ENCODE results near the gene RSPH9.

The RSPH9 gene

DNA sequence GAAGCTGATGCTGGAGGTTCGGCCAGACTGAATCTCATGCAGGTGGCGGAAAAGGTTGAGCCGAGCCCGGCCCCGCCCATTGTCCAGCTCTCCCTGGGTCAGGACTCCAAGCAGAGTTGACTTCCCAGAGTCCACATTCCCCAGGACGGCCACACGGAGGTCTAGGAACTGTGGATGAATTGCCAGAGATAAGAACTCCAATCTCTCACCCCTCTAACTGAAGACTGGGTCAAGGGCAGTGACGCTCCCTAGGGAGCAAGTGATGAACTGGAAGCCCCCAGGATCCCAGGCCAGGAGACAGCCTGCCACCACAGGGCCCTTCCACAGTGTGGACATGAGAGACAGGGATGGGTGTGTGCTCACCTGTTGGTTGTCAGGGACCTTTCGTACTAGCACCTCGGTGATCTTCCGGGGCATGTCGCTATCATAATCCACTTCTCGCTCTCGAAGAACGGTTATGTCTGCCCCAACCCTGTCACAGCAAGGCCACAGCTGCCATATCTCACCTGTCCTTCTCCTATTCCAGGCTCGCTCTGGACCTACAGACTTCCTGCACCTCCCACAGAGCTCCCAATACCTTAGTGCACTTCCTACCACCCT, 19.3 kb upstream of the RSPH9 start:
- H3K36me3 ChIP-seq (replicated peaks in 1 of 2; ENCODE audit: control insufficient read depth in 2 of 2, insufficient read depth in 2 of 2, low read length in 2 of 2), result peaks cover 55 to 74% of the 10 kb centered on the region in 2 donors
- H4K91ac ChIP-seq (ENCODE audit: low read depth, low read length, poor library complexity), result no peak overlapping the region
- H3K79me1 ChIP-seq (ENCODE audit: low read depth, low read length), result peaks cover 7% of the 10 kb centered on the region
- no peak overlapping the region for H3K18ac ChIP-seq (ENCODE audit: low read length)
- H2BK15ac ChIP-seq (ENCODE audit: low read length), result no peak overlapping the region
- peaks cover 6 to 9% of the 10 kb centered on the region in 2 donors for H3K4me1 ChIP-seq (ENCODE audit: control insufficient read depth in 2 of 2, insufficient read depth in 1 of 2, low read depth in 1 of 2, low read length in 2 of 2)
- no peak overlapping the region for H3K4ac ChIP-seq (ENCODE audit: low read length)
- H2BK5ac ChIP-seq (ENCODE audit: low read length), result no peak overlapping the region
- H3K4me2 ChIP-seq (ENCODE audit: insufficient read depth, low read length, poor library complexity, severe bottlenecking), result no peak overlapping the region
- H3K9me3 ChIP-seq (replicated peaks in 1 of 2; ENCODE audit: control insufficient read depth in 2 of 2, insufficient read depth in 1 of 2, low read depth in 1 of 2, low read length in 2 of 2), result no peaks in the 10 kb centered on the region
- no peak for DNase-seq (ENCODE audit: low spot score)
- WGBS, 2 donors (ENCODE audit: extremely low coverage in 2 of 2, insufficient read length in 2 of 2, insufficient replicate concordance in 1 of 2), result no CpG with 5 or more reads among the region's 16 CpGs
- no peak overlapping the region for H3K4me3 ChIP-seq (ENCODE audit: low read length in 2 of 2)
- H2BK120ac ChIP-seq (ENCODE audit: low read depth, low read length), result no peak overlapping the region
- no peak overlapping the region for H2BK12ac ChIP-seq (ENCODE audit: low read length)
- no peak overlapping the region for H2AFZ ChIP-seq (ENCODE audit: low read length)
- H3K27me3 ChIP-seq (ENCODE audit: control insufficient read depth in 3 of 3, insufficient read depth in 3 of 3, low read depth in 1 of 3, low read length in 3 of 3), result no peaks in the 10 kb centered on the region
- H4K8ac ChIP-seq (ENCODE audit: low read depth, low read length), result no peak overlapping the region
- no peak overlapping the region for H3K27ac ChIP-seq (replicated peaks; ENCODE audit: low read length)
- H2AK5ac ChIP-seq (ENCODE audit: low read depth, low read length), result no peak overlapping the region
- H3K9ac ChIP-seq (ENCODE audit: low read depth, low read length, poor library complexity), result no peak overlapping the region
- H3K23ac ChIP-seq (ENCODE audit: low read depth, low read length, poor library complexity), result no peak overlapping the region
- no peak overlapping the region for H3K14ac ChIP-seq (ENCODE audit: low read length)

- no peak overlapping the region for H3K4me3 ChIP-seq (ENCODE audit: low read length in 2 of 2)
These were observed 17.6 kb upstream of the RSPH9 start for GRCh38 chr6:43627008-43627825.

GRCh38 chr6:43628393-43629103, 16.3 kb upstream of the RSPH9 start:
- Histone ChIP-seq H2BK15ac (ENCODE audit: low read length) (no peak overlapping the region), H2BK5ac (ENCODE audit: low read length) (no peak overlapping the region), H2BK120ac (ENCODE audit: low read depth, low read length) (no peak overlapping the region), H3K4ac (ENCODE audit: low read length) (peak overlapping the region; percentile 40), H3K36me3 (replicated peaks in 1 of 2; ENCODE audit: control insufficient read depth in 2 of 2, insufficient read depth in 2 of 2, low read length in 2 of 2) (peaks cover 33 to 43% of the 10 kb centered on the region in 2 donors), H4K91ac (ENCODE audit: low read depth, low read length, poor library complexity) (no peak overlapping the region), H3K9me3 (replicated peaks in 1 of 2; ENCODE audit: control insufficient read depth in 2 of 2, insufficient read depth in 1 of 2, low read depth in 1 of 2, low read length in 2 of 2) (no peaks in the 10 kb centered on the region), H3K18ac (ENCODE audit: low read length) (peak overlapping the region; percentile 97), H2AK5ac (ENCODE audit: low read depth, low read length) (no peak overlapping the region), H2AFZ (ENCODE audit: low read length) (peak overlapping the region; percentile 78), H3K4me1 (ENCODE audit: control insufficient read depth in 2 of 2, insufficient read depth in 1 of 2, low read depth in 1 of 2, low read length in 2 of 2) (peaks cover 6 to 9% of the 10 kb centered on the region in 2 donors), H3K9ac (ENCODE audit: low read depth, low read length, poor library complexity) (peak overlapping the region; percentile 87), H3K27ac (replicated peaks; ENCODE audit: low read length) (peak overlapping the region; percentile 64), H2BK12ac (ENCODE audit: low read length) (no peak overlapping the region), H4K8ac (ENCODE audit: low read depth, low read length) (no peak overlapping the region), H3K4me3 (ENCODE audit: low read length in 2 of 2) (peak overlapping the region; percentile 75 to 89), H3K27me3 (ENCODE audit: control insufficient read depth in 3 of 3, insufficient read depth in 3 of 3, low read depth in 1 of 3, low read length in 3 of 3) (no peaks in the 10 kb centered on the region), H3K79me1 (ENCODE audit: low read depth, low read length) (peaks cover 4% of the 10 kb centered on the region), H3K4me2 (ENCODE audit: insufficient read depth, low read length, poor library complexity, severe bottlenecking) (peak overlapping the region; percentile 74), H3K14ac (ENCODE audit: low read length) (no peak overlapping the region), H3K23ac (ENCODE audit: low read depth, low read length, poor library complexity) (peak overlapping the region; percentile 57)
- peak; percentile 44 for DNase-seq (ENCODE audit: low spot score)
- no CpG with 5 or more reads among the region's 25 CpGs for WGBS, 2 donors (ENCODE audit: extremely low coverage in 2 of 2, insufficient read length in 2 of 2, insufficient replicate concordance in 1 of 2)

More at GRCh38 chr6:43627008-43627825, 17.6 kb upstream of the RSPH9 start:
- Histone ChIP-seq H3K36me3 (replicated peaks in 1 of 2; ENCODE audit: control insufficient read depth in 2 of 2, insufficient read depth in 2 of 2, low read length in 2 of 2) (peaks cover 38 to 57% of the 10 kb centered on the region in 2 donors), H3K9ac (ENCODE audit: low read depth, low read length, poor library complexity) (no peak overlapping the region), H3K4ac (ENCODE audit: low read length) (no peak overlapping the region), H3K79me1 (ENCODE audit: low read depth, low read length) (peaks cover 4% of the 10 kb centered on the region), H4K91ac (ENCODE audit: low read depth, low read length, poor library complexity) (no peak overlapping the region), H3K4me1 (ENCODE audit: control insufficient read depth in 2 of 2, insufficient read depth in 1 of 2, low read depth in 1 of 2, low read length in 2 of 2) (peaks cover 6 to 9% of the 10 kb centered on the region in 2 donors), H2BK12ac (ENCODE audit: low read length) (no peak overlapping the region), H4K8ac (ENCODE audit: low read depth, low read length) (no peak overlapping the region), H2BK15ac (ENCODE audit: low read length) (no peak overlapping the region), H3K14ac (ENCODE audit: low read length) (no peak overlapping the region), H3K18ac (ENCODE audit: low read length) (no peak overlapping the region), H3K9me3 (replicated peaks in 1 of 2; ENCODE audit: control insufficient read depth in 2 of 2, insufficient read depth in 1 of 2, low read depth in 1 of 2, low read length in 2 of 2) (no peaks in the 10 kb centered on the region), H2BK120ac (ENCODE audit: low read depth, low read length) (no peak overlapping the region), H2BK5ac (ENCODE audit: low read length) (no peak overlapping the region), H2AFZ (ENCODE audit: low read length) (no peak overlapping the region), H3K4me2 (ENCODE audit: insufficient read depth, low read length, poor library complexity, severe bottlenecking) (no peak overlapping the region), H3K27ac (replicated peaks; ENCODE audit: low read length) (no peak overlapping the region), H3K23ac (ENCODE audit: low read depth, low read length, poor library complexity) (no peak overlapping the region), H3K27me3 (ENCODE audit: control insufficient read depth in 3 of 3, insufficient read depth in 3 of 3, low read depth in 1 of 3, low read length in 3 of 3) (no peaks in the 10 kb centered on the region), H2AK5ac (ENCODE audit: low read depth, low read length) (no peak overlapping the region)
- DNase-seq (ENCODE audit: low spot score), result no peak
- no CpG with 5 or more reads among the region's 5 CpGs for WGBS, 2 donors (ENCODE audit: extremely low coverage in 2 of 2, insufficient read length in 2 of 2, insufficient replicate concordance in 1 of 2)
